ENCODE data around the gene TEKT1. TPM values are rescaled to one million over a fixed set of nuclear protein-coding genes. Genes with fewer than 3 reads are reported as not detected.
"Not testable (repeated sequence)": the region's sequence is repeated elsewhere in the genome, so short reads cannot be mapped to it uniquely, and the experiment has no call there.

Gene TEKT1
- total RNA-seq, 1 experiment from 2014 or later: not detected

- ChIA-PET POLR2A (no interaction called here), CTCF (no interaction called here)
- Mint-ChIP-seq H3K27me3 (ENCODE audit: insufficient read depth, unreplicated experiment) (peaks cover 23% of the 10 kb centered on the region), H3K27ac (ENCODE audit: low read depth, unreplicated experiment) (no peak overlapping the region), H3K9me3 (ENCODE audit: unreplicated experiment) (no peaks in the 10 kb centered on the region), H3K4me1 (ENCODE audit: insufficient read depth, unreplicated experiment) (peaks cover 5% of the 10 kb centered on the region), H3K4me3 (ENCODE audit: unreplicated experiment) (no peak overlapping the region), H3K36me3 (ENCODE audit: insufficient read depth, unreplicated experiment) (no peaks in the 10 kb centered on the region)
- no peak for DNase-seq (ENCODE audit: unreplicated experiment)
- intact Hi-C loops (cut with micrococcal nuclease): no loop called here
- TF ChIP-seq CTCF (IDR thresholded peaks at IDR 0.05; ENCODE audit: unreplicated experiment): no peak
- BruUV-seq (replicated peaks): no TSS peak
Measured at GRCh38 chr17:6830383-6830986, 1.0 kb downstream of the TEKT1 start.

- H3K4me1 Mint-ChIP-seq (ENCODE audit: insufficient read depth, unreplicated experiment): peaks cover 12% of the 10 kb centered on the region
- H3K27me3 Mint-ChIP-seq (ENCODE audit: insufficient read depth, unreplicated experiment): no peaks in the 10 kb centered on the region
- H3K4me3 Mint-ChIP-seq (ENCODE audit: unreplicated experiment): no peak overlapping the region
- BruUV-seq (replicated peaks): no TSS peak
- ChIA-PET POLR2A (interaction anchor here (0.5 to 1.4 kb wide), 8 partner anchors 9 to 189 kb away, joined by 3 to 5 read pairs (median 3); partner anchors contain the start of genes RNASEK and TEKT1), CTCF (interaction anchor here (0.6 to 1.1 kb wide), 4 partner anchors 20 to 157 kb away, joined by 3 to 5 read pairs (median 3); no protein-coding TSS in a partner anchor)
- H3K9me3 Mint-ChIP-seq (ENCODE audit: unreplicated experiment): peaks cover 7% of the 10 kb centered on the region
- no peaks in the 10 kb centered on the region for H3K36me3 Mint-ChIP-seq (ENCODE audit: insufficient read depth, unreplicated experiment)
- TF ChIP-seq CTCF (IDR thresholded peaks at IDR 0.05; ENCODE audit: unreplicated experiment): no peak
- no peak overlapping the region for H3K27ac Mint-ChIP-seq (ENCODE audit: low read depth, unreplicated experiment)
- intact Hi-C loops (cut with micrococcal nuclease): no loop called here
- DNase-seq (ENCODE audit: unreplicated experiment): peak; percentile 75
Measured at GRCh38 chr17:6823011-6823442, 8.5 kb downstream of the TEKT1 start.

- Mint-ChIP-seq H3K27me3 (ENCODE audit: insufficient read depth, unreplicated experiment) (no peaks in the 10 kb centered on the region), H3K27ac (ENCODE audit: low read depth, unreplicated experiment) (no peak overlapping the region), H3K36me3 (ENCODE audit: insufficient read depth, unreplicated experiment) (no peaks in the 10 kb centered on the region), H3K4me1 (ENCODE audit: insufficient read depth, unreplicated experiment) (peaks cover 9% of the 10 kb centered on the region), H3K4me3 (ENCODE audit: unreplicated experiment) (no peak overlapping the region), H3K9me3 (ENCODE audit: unreplicated experiment) (peaks cover 7% of the 10 kb centered on the region)
- ChIA-PET POLR2A (no interaction called here), CTCF (no interaction called here)
- no peak for TF ChIP-seq CTCF (IDR thresholded peaks at IDR 0.05; ENCODE audit: unreplicated experiment)
- DNase-seq (ENCODE audit: unreplicated experiment): no peak
- BruUV-seq (replicated peaks): no TSS peak
- intact Hi-C loops (cut with micrococcal nuclease): no loop called here
Measured at GRCh38 chr17:6818938-6819337, 12.6 kb downstream of the TEKT1 start.

- intact Hi-C loops (cut with micrococcal nuclease); H3K27me3 Mint-ChIP-seq (ENCODE audit: insufficient read depth, unreplicated experiment); H3K4me1 Mint-ChIP-seq (ENCODE audit: insufficient read depth, unreplicated experiment); H3K27ac Mint-ChIP-seq (ENCODE audit: low read depth, unreplicated experiment); CTCF ChIA-PET; H3K9me3 Mint-ChIP-seq (ENCODE audit: unreplicated experiment); DNase-seq (ENCODE audit: unreplicated experiment); BruUV-seq (replicated peaks); H3K36me3 Mint-ChIP-seq (ENCODE audit: insufficient read depth, unreplicated experiment); POLR2A ChIA-PET; H3K4me3 Mint-ChIP-seq (ENCODE audit: unreplicated experiment): not testable (repeated sequence)
Measured at GRCh38 chr17:6816368-6816767, 15.2 kb downstream of the TEKT1 start.
